Esophagus muscularis mucosa (tissue), 4 donors: ENCODE data around the gene PDE4D. TPM values are rescaled to one million over a fixed set of nuclear protein-coding genes. Genes with fewer than 3 reads are reported as not detected.

Source experiments
- DNase-seq: peaks from one replicate; pipeline ENCODE4 v3.0.0-alpha.2; 2017; ENCODE audit errors: extremely low spot score
- H3K27ac ChIP-seq, 4 donors: fragments of 200-600 bp; sonication (generic); replicated peaks in 1 of 4; 1 replicate in 3 of 4; 2 replicates in 1 of 4; pipeline ENCODE4 v1.5.1; 2016 to 2019; ENCODE audit warnings: mild to moderate bottlenecking in 1 of 4
- H3K27me3 ChIP-seq, 4 donors: fragments of 200-600 bp; sonication (generic); one replicate each; pipeline versions ENCODE4 v1.5.1 to v1.6.0; 2016 to 2019
- H3K36me3 ChIP-seq, 4 donors: fragments of 200-600 bp; sonication (generic); one replicate each; pipeline ENCODE4 v1.5.1; 2016 to 2019
- H3K4me1 ChIP-seq, 4 donors: fragments of 200-600 bp; sonication (generic); one replicate each; pipeline ENCODE4 v1.5.1; 2016 to 2019
- H3K4me3 ChIP-seq, 4 donors: fragments of 200-600 bp; sonication (generic); 1 replicate in 2 of 4; 2 replicates in 2 of 4; pipeline ENCODE4 v1.5.1; 2016 to 2019; ENCODE audit warnings: mild to moderate bottlenecking in 4 of 4, moderate library complexity in 1 of 4
- H3K9me3 ChIP-seq, 4 donors: fragments of 200-600 bp; sonication (generic); 1 replicate in 3 of 4; 2 replicates in 1 of 4; pipeline ENCODE4 v1.5.1; 2016 to 2019
- EP300 ChIP-seq: sonication (generic); formaldehyde crosslinking; IDR thresholded peaks from one replicate; pipeline ENCODE4 v1.6.1; 2017; ENCODE audit warnings: antibody characterized with exemption
- POLR2A ChIP-seq: fragments of 450-650 bp; IDR thresholded peaks from one replicate; pipeline ENCODE4 v1.6.1; 2017; ENCODE audit warnings: antibody characterized with exemption, moderate library complexity, mild to moderate bottlenecking, low read depth
- POLR2AphosphoS5 ChIP-seq, 2 donors: sonication (generic); formaldehyde crosslinking; IDR thresholded peaks; one replicate each; pipeline ENCODE4 v1.6.1; 2017; ENCODE audit warnings: antibody characterized with exemption in 2 of 2
- WGBS: methylation state at CpG from one replicate; pipeline ENCODE4 v1.1.5; 2018; 5-methylcytosine and 5-hydroxymethylcytosine counted together
- intact Hi-C: fragments of 100-400 bp; cut with DNase I; formaldehyde crosslinking; loops from one replicate; pipeline ENCODE4 v1.15.1; 2023
- total RNA-seq, 4 donors: library from RNA; depleted of rRNA; stranded (reverse); fragments of >200 nt; gene quantifications; one replicate each; pipeline versions ENCODE4 v1.1.0 to v1.2.1, GENCODE V29; 2016
- TF ChIP-seq, protein P1 (sequence below), 3 experiments: fragments of 200-600 bp in 2 of 3; fragments of 450-650 bp in 1 of 3; sonication (generic) in 2 of 3; IDR thresholded peaks; one replicate each; pipeline ENCODE4 v1.5.1; 2017 to 2019; ENCODE audit warnings: antibody characterized with exemption in 3 of 3, mild to moderate bottlenecking in 2 of 3, moderate library complexity in 1 of 3

PDE4D gene
- total RNA-seq, 4 donors from 2014 or later: 39.2 to 87.0 (median 50.2) TPM

DNA sequence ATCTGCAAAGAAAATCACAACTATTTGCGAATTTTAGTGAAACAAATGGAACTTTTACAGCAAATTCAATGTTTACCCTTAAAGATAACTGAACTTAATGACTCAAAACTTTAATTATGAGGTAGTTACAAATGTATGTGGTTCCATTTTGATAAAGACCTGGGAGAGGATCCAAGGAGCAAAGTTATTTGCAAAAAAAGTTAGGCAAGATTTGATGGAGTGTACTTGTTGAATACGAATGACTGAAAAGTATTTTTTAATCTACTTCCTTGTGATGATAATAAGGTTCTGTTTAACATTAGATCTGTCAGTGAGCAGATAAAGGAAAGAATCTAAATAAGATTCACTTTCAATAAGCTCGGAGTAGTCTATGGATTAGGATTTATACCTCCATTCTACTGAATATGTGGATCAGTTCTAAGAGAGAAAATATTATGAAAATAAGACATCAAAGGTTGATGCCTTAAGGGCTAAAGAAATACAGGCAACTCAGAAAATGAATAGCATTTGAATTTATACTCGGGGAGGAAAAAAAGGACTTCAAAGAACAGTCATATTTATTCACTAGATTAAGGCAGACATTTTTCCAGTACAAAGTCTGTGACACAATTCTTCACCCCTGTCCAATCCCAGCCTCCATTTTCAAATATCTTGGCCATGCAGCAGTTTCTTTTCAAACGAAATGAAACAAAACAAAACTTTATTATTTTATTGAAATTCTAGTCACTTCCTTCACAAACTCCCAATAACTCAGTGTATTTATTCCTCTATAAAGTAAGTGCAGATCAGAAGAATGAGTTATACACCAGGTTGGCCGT lies 199.8 kb downstream of the PDE4D start:
- 59% methylated on average over 6 of the region's 6 CpGs for WGBS

DNA sequence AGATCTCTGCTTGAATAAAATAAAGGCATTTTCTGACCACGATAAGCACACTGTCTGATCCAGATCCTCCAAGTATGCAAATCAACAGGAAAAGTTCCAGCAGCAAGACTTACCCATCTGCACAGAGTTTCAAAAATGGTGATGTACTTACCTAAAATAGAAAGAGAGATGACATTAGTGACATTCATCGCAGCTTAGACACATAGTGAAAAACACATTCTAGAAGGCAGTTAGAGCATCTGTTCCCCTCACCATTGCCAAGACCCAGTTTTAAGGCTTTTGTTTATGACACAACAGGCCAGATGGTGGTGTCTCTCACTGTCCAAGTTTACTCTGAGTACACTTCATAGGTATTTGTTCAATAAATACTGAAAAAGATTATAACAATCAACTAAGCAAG lies 207.7 kb downstream of the PDE4D start:
- Histone ChIP-seq H3K9me3 (no peaks in the 10 kb centered on the region), H3K27ac (no peak overlapping the region), H3K36me3 (no peaks in the 10 kb centered on the region), H3K4me3 (no peak overlapping the region), H3K27me3 (no peaks in the 10 kb centered on the region), H3K4me1 (peaks cover 0 to 13% (median 8%) of the 10 kb centered on the region in 4 donors)
- no peak for DNase-seq
- intact Hi-C loops: no loop called here
- TF ChIP-seq EP300 (no peak), POLR2A (no peak), POLR2AphosphoS5 (IDR thresholded peaks at IDR 0.05) (no peak)
- TF ChIP-seq, protein P1, sequence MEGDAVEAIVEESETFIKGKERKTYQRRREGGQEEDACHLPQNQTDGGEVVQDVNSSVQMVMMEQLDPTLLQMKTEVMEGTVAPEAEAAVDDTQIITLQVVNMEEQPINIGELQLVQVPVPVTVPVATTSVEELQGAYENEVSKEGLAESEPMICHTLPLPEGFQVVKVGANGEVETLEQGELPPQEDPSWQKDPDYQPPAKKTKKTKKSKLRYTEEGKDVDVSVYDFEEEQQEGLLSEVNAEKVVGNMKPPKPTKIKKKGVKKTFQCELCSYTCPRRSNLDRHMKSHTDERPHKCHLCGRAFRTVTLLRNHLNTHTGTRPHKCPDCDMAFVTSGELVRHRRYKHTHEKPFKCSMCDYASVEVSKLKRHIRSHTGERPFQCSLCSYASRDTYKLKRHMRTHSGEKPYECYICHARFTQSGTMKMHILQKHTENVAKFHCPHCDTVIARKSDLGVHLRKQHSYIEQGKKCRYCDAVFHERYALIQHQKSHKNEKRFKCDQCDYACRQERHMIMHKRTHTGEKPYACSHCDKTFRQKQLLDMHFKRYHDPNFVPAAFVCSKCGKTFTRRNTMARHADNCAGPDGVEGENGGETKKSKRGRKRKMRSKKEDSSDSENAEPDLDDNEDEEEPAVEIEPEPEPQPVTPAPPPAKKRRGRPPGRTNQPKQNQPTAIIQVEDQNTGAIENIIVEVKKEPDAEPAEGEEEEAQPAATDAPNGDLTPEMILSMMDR (IDR thresholded peaks at IDR 0.05): no peak
- 50% methylated on average over 2 of the region's 2 CpGs for WGBS

More for the DNA sequence above, 199.8 kb downstream of the PDE4D start:
- Histone ChIP-seq H3K27ac (no peak overlapping the region), H3K27me3 (no peaks in the 10 kb centered on the region), H3K9me3 (no peaks in the 10 kb centered on the region), H3K4me1 (no peaks in the 10 kb centered on the region), H3K36me3 (no peaks in the 10 kb centered on the region), H3K4me3 (no peak overlapping the region)
- intact Hi-C loops: no loop called here
- TF ChIP-seq POLR2AphosphoS5 (IDR thresholded peaks at IDR 0.05) (no peak), EP300 (no peak), POLR2A (no peak)
- TF ChIP-seq, protein P1 (IDR thresholded peaks at IDR 0.05): no peak
- DNase-seq: no peak

DNA sequence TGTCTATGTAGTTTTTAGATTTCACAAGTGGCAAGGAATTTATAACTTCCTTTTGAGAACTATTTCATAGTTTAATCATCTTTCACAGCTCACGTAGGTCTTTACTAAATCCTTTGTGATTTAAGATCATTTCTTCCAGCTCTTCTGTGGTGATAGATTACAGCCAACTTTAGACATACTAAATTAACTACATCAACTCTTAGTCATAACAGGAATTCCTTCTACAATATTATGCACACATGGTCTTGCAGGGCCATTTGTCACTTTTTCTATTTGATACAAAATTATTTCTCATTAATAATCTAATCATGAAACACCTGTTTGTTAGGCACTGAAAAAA lies 208.4 kb downstream of the PDE4D start:
- Histone ChIP-seq H3K4me3 (no peak overlapping the region), H3K36me3 (no peaks in the 10 kb centered on the region), H3K27ac (no peak overlapping the region), H3K9me3 (no peaks in the 10 kb centered on the region), H3K27me3 (no peaks in the 10 kb centered on the region), H3K4me1 (peaks cover 0 to 13% (median 8%) of the 10 kb centered on the region in 4 donors)
- TF ChIP-seq, protein P1 (IDR thresholded peaks at IDR 0.05): no peak
- no peak for TF ChIP-seq EP300
- no peak for DNase-seq
- 57% methylated on average over 1 of the region's 1 CpG for WGBS
- intact Hi-C loops: no loop called here

DNA sequence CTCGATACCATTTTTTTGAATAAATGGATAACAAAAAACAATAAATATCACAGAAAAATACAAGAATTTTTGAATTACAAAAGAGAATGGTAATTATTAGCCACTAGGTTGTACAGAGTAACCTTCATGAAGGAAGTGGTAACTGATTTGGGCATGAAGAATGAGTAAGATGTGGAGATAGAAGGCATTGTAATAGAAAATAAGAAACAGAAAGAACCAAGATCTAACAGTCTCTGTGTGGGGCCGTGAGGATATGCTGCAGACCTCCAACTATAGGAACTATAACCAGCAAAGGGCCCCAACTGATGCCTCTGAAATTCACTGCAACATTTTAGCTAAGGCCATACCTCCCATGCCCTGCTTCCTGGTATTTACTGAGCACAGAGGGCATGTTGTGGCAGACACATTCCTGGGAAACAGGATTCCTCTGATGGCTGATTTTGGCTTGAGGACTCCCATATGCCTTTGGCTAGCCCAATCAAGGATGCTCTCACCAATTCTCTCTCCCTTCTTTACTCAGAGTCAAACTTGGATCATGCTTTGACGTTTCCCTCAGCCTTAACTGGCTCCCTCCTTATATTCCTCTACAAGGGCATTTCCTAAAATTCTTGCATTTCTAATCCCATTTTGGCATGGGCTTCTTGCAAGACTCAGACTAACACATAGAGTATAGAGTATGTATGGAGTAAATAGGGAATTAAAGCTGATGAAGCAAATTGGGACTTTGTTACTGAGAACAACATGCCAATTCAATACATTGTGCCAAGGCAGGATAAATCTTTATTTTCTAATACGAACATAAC lies 208.9 kb downstream of the PDE4D start:
- H3K27ac ChIP-seq: no peak overlapping the region
- intact Hi-C loops: no loop called here
- H3K27me3 ChIP-seq: no peaks in the 10 kb centered on the region
- no peaks in the 10 kb centered on the region for H3K36me3 ChIP-seq
- no peaks in the 10 kb centered on the region for H3K9me3 ChIP-seq
- no peak overlapping the region for H3K4me3 ChIP-seq
- no peak for TF ChIP-seq POLR2AphosphoS5 (IDR thresholded peaks at IDR 0.05)
- no peak for TF ChIP-seq POLR2A
- TF ChIP-seq, protein P1 (IDR thresholded peaks at IDR 0.05): no peak
- no peak for TF ChIP-seq EP300
- WGBS: 72% methylated on average over 4 of the region's 4 CpGs
- H3K4me1 ChIP-seq: peaks cover 0 to 13% (median 8%) of the 10 kb centered on the region in 4 donors
- no peak for DNase-seq
